Right kidney (tissue), 1 donor: ENCODE data around the gene CD84.
"Not testable (repeated sequence)": the region's sequence is repeated elsewhere in the genome, so short reads cannot be mapped to it uniquely, and the experiment has no call there.

Experiments
- DNase-seq: peaks from one replicate; pipeline ENCODE4 v3.0.0-alpha.2; 2016

CD84 gene

GRCh38 chr1:160500321-160500990 is 78.8 kb downstream of the CD84 start:
- DNase-seq: no peak

- no peak for DNase-seq
These were observed 79.7 kb downstream of the CD84 start for GRCh38 chr1:160499631-160500030.

- not testable (repeated sequence) for DNase-seq
These were observed 80.8 kb downstream of the CD84 start for GRCh38 chr1:160498301-160499065.

- no peak for DNase-seq
These were observed 83.0 kb downstream of the CD84 start for GRCh38 chr1:160496334-160496733.

- DNase-seq: no peak
These were observed 84.7 kb downstream of the CD84 start for GRCh38 chr1:160494620-160495019.

- DNase-seq: no peak
These were observed 86.7 kb downstream of the CD84 start for GRCh38 chr1:160492617-160493016.

GRCh38 chr1:160491981-160492380 is 87.3 kb downstream of the CD84 start:
- no peak for DNase-seq
